Stimulated activated CD8-positive, alpha-beta memory T cell treated with anti-CD3 and anti-CD28 coated beads, Interleukin-7, amount 100 ng/mL, for 1 hour (primary cell): ENCODE data around the gene MAP3K2.

Experiments used
- DNase-seq, 2 donors: peaks; one replicate each; pipeline ENCODE4 v3.0.0-alpha.2; 2020; ENCODE audit warnings: low read depth in 2 of 2

Gene MAP3K2, protein sequence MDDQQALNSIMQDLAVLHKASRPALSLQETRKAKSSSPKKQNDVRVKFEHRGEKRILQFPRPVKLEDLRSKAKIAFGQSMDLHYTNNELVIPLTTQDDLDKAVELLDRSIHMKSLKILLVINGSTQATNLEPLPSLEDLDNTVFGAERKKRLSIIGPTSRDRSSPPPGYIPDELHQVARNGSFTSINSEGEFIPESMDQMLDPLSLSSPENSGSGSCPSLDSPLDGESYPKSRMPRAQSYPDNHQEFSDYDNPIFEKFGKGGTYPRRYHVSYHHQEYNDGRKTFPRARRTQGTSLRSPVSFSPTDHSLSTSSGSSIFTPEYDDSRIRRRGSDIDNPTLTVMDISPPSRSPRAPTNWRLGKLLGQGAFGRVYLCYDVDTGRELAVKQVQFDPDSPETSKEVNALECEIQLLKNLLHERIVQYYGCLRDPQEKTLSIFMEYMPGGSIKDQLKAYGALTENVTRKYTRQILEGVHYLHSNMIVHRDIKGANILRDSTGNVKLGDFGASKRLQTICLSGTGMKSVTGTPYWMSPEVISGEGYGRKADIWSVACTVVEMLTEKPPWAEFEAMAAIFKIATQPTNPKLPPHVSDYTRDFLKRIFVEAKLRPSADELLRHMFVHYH

DNA sequence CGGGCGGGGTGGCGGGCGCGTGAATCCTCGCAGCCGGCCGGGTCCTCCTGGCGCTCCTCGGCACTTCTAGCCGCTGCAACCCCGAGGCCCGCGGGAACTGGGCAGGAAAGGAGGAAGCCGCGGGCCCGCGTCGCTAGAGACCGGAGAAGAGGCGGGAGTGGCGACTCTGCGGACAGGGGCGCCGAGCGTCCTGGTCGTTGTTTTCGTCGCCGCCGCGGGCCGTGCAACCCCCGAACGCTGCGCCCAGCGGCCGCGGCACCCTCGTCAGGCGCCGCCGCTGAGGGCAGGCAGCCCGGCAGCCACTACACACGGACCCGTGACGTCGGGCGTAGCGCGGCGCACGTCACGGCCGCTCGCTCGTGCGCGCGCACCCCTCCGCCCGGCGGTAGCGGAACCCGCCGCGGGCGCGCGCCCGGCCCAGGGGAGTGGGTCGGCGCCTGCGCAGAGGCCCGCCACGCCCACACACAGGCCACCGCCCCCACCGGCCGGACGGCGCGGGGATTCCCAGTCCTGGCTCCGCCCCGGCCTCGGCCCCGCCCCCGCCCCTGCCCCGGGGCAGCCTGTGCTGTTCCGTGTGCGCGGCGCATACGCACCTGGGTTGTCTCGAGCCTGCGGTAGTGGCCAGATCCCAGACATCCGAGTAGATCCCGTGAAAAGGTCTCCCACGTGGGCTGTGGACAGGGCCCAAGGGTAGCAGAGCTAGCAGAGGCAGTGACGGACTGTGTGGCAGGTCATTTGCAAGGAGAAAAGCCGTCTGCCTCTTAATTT, at the start of gene MAP3K2:
MAP3K2 (minus strand) TSS at position 321 of the 768 bp plus-strand sequence. CDS start 44,846 bp downstream, outside the sequence.
- DNase-seq = peak; percentile 95 to 96

DNA sequence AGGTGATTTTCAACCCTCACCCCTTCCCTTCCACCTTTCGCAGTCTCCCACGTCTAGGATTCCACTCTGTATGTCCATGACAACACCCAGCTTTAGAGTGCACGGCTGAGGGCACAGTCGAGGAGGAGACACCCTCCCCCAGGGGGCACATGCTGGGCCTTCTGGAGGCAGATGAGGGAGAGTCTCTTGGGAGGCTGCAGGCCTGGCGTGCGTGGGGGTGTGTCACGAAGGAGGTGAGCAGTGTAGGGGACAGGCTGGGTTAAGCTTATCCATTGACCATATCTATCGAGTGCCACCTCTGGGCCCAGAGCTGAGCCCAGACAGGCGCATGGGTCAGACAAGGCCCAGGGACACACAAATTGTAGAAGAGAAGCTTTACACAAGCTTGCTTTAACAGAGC, 49.3 kb upstream of the MAP3K2 start:
- DNase-seq = no peak

DNA sequence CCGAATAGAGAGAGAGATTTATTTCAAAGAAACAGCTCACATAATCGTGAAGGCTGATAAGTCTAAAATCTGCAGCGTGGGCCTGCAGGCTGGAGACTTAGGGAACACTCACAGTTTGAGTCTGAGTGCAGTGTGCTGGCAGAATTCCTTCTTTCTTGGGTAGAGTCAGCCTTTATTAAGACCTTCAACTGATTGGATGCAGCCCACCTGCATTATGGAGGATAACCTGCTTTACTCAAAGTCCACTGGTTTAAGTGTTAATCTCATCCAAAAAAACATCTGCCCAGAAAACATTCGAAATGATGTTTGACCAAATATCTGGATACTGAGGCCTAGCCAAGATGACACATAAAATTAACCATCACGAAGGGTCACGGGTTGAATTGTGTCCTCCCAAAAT, 46.7 kb upstream of the MAP3K2 start:
- DNase-seq = no peak

DNA sequence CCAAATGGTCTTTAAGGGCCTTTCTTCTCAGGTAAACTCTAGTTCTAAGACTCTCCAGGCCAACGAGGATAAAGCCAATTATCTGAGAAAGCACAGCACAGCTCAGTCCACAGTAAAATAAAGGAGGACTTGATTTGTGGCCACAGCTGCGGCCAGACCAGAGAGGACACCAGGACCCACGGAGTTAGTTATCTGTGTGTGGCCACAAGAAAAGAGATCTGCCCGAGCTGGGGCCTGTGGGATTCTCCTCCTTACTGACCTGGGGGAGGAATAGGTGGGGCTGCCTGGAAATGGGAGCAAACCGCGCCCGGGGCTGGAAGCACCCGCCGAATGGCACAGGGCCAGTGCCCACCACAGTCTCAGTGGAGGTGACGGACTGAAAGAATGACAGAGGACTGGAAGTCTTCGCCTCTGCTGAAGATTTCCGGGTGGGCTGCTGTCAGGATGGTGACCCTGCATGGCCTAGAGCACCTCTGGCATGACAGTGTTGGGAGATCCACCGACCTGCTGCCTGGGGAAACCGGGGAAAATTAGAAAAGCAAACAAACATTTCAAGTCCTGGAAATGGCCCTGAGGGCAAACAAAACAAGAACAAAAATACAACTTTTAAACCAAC, 43.7 kb upstream of the MAP3K2 start:
- DNase-seq = no peak

DNA sequence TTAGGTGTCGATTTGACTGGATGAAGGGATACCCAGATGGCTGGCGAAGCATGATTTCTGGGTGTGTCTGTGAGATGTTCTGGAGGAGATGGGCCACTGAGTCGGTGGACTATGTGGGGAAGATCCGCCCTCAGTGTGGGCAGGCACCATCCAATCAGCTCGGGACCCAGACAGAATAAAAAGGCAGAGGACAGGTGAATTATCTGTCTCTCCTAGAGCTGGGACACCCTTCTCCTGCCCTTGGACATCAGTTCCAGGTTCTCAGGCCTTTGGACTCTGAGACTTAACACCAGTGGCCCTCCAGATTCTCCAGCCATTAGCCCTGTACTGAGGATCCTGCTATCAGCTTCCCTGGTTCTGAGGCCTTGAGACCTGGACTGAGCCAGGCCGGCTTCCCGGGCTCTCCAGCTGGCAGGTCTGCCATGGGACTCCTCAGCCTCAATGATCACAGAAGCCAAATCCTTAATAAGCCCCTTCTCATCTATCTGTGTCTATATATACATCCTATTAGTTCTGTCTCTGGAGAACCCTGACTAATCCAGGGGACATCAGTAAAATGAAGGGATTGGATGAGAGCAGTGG, 42.2 kb upstream of the MAP3K2 start:
- no peak for DNase-seq

DNA sequence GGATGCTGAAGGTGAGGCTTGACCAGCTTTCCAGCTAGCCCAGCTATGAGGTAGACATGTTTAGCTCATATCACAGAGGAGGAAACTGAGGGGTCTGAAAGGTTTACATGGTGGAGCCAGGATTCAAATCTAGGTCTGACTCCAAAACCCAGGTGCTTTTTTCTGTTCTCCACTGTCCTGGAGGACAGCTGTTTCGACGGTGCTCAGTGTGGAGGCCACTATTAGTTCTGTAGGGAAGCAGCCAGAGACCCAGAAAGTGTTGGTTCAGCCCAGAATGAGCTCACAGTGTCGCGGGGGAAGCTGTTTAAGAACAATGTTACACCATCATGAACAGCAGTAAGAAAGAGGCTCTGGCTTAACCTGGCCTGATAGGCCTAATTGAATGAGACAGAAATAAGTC, 41.5 kb upstream of the MAP3K2 start:
- no peak for DNase-seq

DNA sequence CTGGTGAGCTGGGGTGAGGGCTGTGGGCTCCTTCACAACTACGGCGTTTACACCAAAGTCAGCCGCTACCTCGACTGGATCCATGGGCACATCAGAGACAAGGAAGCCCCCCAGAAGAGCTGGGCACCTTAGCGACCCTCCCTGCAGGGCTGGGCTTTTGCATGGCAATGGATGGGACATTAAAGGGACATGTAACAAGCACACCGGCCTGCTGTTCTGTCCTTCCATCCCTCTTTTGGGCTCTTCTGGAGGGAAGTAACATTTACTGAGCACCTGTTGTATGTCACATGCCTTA, 41.0 kb upstream of the MAP3K2 start:
- DNase-seq = no peak

DNA sequence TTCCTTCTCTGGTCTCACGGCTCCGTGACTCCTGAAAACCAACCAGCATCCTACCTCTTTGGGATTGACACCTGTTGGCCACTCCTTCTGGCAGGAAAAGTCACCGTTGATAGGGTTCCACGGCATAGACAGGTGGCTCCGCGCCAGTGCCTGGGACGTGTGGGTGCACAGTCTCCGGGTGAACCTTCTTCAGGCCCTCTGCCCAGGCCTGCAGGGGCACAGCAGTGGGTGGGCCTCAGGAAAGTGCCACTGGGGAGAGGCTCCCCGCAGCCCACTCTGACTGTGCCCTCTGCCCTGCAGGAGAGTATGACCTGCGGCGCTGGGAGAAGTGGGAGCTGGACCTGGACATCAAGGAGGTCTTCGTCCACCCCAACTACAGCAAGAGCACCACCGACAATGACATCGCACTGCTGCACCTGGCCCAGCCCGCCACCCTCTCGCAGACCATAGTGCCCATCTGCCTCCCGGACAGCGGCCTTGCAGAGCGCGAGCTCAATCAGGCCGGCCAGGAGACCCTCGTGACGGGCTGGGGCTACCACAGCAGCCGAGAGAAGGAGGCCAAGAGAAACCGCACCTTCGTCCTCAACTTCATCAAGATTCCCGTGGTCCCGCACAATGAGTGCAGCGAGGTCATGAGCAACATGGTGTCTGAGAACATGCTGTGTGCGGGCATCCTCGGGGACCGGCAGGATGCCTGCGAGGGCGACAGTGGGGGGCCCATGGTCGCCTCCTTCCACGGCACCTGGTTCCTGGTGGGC, 40.5 kb upstream of the MAP3K2 start:
- no peak for DNase-seq

DNA sequence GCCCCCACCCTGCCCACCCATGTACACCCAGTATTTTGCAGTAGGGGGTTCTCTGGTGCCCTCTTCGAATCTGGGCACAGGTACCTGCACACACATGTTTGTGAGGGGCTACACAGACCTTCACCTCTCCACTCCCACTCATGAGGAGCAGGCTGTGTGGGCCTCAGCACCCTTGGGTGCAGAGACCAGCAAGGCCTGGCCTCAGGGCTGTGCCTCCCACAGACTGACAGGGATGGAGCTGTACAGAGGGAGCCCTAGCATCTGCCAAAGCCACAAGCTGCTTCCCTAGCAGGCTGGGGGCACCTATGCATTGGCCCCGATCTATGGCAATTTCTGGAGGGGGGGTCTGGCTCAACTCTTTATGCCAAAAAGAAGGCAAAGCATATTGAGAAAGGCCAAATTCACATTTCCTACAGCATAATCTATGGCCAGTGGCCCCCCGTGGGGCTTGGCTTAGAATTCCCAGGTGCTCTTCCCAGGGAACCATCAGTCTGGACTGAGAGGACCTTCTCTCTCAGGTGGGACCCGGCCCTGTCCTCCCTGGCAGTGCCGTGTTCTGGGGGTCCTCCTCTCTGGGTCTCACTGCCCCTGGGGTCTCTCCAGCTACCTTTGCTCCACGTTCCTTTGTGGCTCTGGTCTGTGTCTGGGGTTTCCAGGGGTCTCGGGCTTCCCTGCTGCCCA, 39.7 kb upstream of the MAP3K2 start:
- no peak for DNase-seq

DNA sequence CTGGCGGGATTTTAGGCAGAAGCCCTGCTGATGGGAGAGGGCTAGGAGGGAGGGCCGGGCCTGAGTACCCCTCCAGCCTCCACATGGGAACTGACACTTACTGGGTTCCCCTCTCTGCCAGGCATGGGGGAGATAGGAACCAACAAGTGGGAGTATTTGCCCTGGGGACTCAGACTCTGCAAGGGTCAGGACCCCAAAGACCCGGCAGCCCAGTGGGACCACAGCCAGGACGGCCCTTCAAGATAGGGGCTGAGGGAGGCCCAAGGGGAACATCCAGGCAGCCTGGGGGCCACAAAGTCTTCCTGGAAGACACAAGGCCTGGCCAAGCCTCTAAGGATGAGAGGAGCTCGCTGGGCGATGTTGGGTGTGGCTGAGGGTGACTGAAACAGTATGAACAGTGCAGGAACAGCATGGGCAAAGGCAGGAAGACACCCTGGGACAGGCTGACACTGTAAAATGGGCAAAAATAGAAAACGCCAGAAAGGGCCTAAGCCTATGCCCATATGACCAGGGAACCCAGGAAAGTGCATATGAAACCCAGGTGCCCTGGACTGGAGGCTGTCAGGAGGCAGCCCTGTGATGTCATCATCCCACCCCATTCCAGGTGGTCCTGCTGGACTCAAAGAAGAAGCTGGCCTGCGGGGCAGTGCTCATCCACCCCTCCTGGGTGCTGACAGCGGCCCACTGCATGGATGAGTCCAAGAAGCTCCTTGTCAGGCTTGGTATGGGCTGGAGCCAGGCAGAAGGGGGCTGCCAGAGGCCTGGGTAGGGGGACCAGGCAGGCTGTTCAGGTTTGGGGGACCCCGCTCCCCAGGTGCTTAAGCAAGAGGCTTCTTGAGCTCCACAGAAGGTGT, 39.0 kb upstream of the MAP3K2 start:
- DNase-seq = no peak

DNA sequence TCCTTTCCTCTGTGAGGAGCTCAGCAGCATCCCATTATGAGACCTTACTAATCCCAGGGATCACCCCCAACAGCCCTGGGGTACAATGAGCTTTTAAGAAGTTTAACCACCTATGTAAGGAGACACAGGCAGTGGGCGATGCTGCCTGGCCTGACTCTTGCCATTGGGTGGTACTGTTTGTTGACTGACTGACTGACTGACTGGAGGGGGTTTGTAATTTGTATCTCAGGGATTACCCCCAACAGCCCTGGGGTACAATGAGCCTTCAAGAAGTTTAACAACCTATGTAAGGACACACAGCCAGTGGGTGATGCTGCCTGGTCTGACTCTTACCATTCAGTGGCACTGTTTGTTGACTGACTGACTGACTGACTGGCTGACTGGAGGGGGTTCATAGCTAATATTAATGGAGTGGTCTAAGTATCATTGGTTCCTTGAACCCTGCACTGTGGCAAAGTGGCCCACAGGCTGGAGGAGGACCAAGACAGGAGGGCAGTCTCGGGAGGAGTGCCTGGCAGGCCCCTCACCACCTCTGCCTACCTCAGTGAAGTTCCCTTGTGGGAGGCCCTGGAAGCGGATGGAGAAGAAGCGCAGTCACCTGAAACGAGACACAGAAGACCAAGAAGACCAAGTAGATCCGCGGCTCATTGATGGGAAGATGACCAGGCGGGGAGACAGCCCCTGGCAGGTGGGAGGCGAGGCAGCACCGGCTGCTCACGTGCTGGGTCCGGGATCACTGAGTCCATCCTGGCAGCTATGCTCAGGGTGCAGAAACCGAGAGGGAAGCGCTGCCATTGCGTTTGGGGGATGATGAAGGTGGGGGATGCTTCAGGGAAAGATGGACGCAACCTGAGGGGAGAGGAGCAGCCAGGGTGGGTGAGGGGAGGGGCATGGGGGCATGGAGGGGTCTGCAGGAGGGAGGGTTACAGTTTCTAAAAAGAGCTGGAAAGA, 38.0 kb upstream of the MAP3K2 start:
- DNase-seq = no peak

DNA sequence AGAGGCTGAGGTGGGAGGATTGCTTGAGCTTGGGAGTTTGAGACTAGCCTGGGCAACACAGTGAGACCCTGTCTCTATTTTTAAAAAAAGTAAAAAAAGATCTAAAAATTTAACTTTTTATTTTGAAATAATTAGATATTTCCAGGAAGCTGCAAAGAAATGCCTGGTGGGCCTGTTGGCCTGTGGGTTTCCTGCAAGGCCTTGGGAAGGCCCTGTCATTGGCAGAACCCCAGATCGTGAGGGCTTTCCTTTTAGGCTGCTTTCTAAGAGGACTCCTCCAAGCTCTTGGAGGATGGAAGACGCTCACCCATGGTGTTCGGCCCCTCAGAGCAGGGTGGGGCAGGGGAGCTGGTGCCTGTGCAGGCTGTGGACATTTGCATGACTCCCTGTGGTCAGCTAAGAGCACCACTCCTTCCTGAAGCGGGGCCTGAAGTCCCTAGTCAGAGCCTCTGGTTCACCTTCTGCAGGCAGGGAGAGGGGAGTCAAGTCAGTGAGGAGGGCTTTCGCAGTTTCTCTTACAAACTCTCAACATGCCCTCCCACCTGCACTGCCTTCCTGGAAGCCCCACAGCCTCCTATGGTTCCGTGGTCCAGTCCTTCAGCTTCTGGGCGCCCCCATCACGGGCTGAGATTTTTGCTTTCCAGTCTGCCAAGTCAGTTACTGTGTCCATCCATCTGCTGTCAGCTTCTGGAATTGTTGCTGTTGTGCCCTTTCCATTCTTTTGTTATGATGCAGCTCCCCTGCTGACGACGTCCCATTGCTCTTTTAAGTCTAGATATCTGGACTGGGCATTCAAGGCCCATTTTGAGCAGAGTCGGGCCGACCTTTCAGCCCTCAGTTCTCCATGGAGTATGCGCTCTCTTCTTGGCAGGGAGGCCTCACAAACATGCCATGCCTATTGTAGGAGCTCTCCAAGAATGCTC, 37.1 kb upstream of the MAP3K2 start:
- no peak for DNase-seq

DNA sequence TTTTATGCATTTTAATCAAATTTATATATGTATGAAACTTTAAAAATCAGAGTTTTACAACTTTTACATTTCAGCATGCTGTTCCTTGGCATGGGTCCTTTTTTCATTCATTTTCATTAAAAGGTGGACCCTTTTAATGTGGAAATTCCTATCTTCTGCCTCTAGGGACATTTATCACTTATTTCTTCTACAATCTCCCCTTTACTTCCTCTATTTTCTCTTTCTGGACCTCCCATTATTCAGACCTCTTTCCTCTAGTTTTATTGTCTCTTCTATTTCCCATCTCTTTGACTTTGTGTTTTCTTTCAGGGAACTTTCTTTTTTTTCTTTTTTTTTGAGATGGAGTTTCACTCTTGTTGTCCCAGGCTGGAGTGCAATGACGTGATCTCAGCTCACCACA, 36.1 kb upstream of the MAP3K2 start:
- no peak for DNase-seq

DNA sequence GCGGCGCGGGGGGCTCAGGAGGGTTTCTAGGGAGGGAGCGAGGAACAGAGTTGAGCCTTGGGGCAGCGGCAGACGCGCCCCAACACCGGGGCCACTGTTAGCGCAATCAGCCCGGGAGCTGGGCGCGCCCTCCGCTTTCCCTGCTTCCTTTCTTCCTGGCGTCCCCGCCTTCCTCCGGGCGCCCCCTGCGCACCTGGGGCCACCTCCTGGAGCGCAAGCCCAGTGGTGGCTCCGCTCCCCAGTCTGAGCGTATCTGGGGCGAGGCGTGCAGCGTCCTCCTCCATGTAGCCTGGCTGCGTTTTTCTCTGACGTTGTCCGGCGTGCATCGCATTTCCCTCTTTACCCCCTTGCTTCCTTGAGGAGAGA, 35.7 kb upstream of the MAP3K2 start:
- DNase-seq = no peak

DNA sequence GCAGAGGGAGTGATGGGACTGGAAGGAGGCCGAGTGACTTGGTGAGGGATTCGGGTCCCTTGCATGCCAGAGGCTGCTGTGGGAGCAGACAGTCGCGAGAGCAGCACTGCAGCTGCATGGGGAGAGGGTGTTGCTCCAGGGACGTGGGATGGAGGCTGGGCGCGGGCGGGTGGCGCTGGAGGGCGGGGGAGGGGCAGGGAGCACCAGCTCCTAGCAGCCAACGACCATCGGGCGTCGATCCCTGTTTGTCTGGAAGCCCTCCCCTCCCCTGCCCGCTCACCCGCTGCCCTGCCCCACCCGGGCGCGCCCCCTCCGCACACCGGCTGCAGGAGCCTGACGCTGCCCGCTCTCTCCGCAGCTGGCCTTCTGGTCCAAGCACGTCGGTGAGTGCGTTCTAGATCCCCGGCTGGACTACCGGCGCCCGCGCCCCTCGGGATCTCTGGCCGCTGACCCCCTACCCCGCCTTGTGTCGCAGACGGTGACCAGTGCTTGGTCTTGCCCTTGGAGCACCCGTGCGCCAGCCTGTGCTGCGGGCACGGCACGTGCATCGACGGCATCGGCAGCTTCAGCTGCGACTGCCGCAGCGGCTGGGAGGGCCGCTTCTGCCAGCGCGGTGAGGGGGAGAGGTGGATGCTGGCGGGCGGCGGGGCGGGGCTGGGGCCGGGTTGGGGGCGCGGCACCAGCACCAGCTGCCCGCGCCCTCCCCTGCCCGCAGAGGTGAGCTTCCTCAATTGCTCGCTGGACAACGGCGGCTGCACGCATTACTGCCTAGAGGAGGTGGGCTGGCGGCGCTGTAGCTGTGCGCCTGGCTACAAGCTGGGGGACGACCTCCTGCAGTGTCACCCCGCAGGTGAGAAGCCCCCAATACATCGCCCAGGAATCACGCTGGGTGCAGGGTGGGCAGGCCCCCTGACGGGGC, 35.0 kb upstream of the MAP3K2 start:
- no peak for DNase-seq

DNA sequence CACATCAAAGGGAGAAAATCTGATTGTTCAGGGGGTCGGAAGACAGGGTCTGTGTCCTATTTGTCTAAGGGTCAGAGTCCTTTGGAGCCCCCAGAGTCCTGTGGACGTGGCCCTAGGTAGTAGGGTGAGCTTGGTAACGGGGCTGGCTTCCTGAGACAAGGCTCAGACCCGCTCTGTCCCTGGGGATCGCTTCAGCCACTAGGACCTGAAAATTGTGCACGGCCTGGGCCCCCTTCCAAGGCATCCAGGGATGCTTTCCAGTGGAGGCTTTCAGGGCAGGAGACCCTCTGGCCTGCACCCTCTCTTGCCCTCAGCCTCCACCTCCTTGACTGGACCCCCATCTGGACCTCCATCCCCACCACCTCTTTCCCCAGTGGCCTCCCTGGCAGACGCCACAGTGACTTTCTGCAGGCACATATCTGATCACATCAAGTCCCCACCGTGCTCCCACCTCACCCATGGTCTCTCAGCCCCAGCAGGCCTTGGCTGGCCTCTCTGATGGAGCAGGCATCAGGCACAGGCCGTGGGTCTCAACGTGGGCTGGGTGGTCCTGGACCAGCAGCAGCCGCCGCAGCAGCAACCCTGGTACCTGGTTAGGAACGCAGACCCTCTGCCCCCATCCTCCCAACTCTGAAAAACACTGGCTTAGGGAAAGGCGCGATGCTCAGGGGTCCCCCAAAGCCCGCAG, 34.2 kb upstream of the MAP3K2 start:
- no peak for DNase-seq
